Chondrocyte (in vitro differentiated cells): ENCODE measurements around the gene LIN7C. TPM values are rescaled to one million over a fixed set of nuclear protein-coding genes. Genes with fewer than 3 reads are reported as not detected.

Experiments used
- DNase-seq: peaks from one replicate; pipeline ENCODE4 v3.0.0; 2021; ENCODE audit warnings: mixed read lengths, low spot score
- H3K27ac Mint-ChIP-seq: one replicate; pipeline ENCODE4 v1.8.0; 2021; ENCODE audit warnings: mild to moderate bottlenecking, moderate library complexity, mixed read lengths; ENCODE audit not compliant: unreplicated experiment
- H3K27me3 Mint-ChIP-seq: 2 replicates; pipeline ENCODE4 v1.8.0; 2021; ENCODE audit warnings: low read depth, mixed read lengths
- H3K36me3 Mint-ChIP-seq: 2 replicates; pipeline ENCODE4 v1.8.0; 2021; ENCODE audit warnings: low read depth, mixed read lengths
- H3K4me1 Mint-ChIP-seq: 2 replicates; pipeline ENCODE4 v1.8.0; 2021; ENCODE audit warnings: low read depth, mild to moderate bottlenecking, mixed read lengths
- H3K4me3 Mint-ChIP-seq: one replicate; pipeline ENCODE4 v1.8.0; 2021; ENCODE audit warnings: mild to moderate bottlenecking, moderate library complexity, mixed read lengths; ENCODE audit not compliant: unreplicated experiment
- H3K9me3 Mint-ChIP-seq: 2 replicates; pipeline ENCODE4 v1.8.0; 2021; ENCODE audit warnings: low read depth, mixed read lengths
- CTCF ChIP-seq: fragments of 200-600 bp; sonication (generic); IDR thresholded peaks from 2 replicates; pipeline ENCODE4 v1.5.0; 2021; ENCODE audit warnings: antibody characterized with exemption, mild to moderate bottlenecking, moderate library complexity
- long read RNA-seq: library from polyadenylated mRNA; stranded (forward); transcript quantifications from one replicate; pipeline ENCODE4 v2.0.0, GENCODE V29; 2021
- total RNA-seq: library from RNA; stranded (reverse); gene quantifications from 3 replicates; pipeline ENCODE4 v1.2.1, GENCODE V29; 2021

Gene LIN7C, protein sequence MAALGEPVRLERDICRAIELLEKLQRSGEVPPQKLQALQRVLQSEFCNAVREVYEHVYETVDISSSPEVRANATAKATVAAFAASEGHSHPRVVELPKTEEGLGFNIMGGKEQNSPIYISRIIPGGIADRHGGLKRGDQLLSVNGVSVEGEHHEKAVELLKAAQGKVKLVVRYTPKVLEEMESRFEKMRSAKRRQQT
- total RNA-seq = 18.1 to 20.4 TPM (median 18.6 TPM) in 3 replicates
- long read RNA-seq, full-length matches to known transcripts = 56 of 60 reads
- long read RNA-seq, partial matches to known transcripts = 2 of 60 reads
- long read RNA-seq, other reads (novel, unspliced or antisense) = 2 of 60 reads

DNA sequence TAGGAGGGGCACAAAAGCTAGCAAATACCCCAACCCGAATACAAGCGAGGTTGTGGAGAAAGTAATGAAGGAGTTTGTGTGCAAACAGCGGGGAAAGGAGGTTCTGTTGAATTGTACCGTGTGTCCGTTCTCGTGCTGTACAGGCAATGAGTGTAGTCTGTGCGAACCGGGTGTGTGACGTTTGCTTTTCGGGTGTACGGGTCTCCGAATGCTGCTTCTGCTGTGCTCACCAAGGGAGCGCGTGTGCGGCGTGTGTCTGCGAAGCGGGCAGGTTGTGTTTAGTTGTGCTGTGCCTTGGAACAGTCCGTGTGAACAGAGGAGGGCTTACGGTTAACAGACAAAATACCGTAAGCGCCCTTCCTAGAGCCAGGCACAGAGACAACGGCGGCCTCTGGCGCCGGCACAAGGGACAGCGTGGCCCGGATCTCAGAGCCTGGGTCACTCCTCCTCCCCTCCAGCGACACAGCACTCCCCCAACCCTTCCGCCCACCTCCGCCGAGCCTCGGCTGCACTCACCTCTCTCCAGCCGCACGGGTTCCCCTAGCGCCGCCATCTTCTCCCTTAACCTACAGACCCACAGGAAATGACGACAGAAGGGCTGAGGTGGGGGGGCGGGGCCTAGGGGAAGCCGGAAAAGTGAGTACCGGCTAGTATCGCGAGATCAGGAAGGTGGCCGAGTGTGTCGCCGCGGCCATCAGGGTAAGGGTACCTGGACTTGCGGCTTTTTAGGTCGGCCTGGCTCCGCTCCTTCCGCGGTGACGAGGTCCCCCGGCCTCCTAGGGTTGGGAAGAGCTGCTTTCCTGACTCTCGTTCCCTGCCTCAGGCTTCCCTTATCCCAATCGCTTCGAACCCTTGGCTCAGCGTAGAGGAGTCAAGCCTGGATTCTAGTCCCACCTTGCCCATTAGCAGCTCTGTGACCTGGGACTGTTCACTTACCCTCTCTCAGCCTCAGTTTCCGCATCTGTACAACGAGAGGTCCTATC lies at the start of gene LIN7C:
Gene LIN7C (minus strand): TSS at position 570 of the 983 bp plus-strand sequence. CDS start 17 bp downstream, at position 553.
- DNase-seq = no peak
- H3K27me3 Mint-ChIP-seq = no peaks in the 10 kb centered on the region
- H3K36me3 Mint-ChIP-seq = no peaks in the 10 kb centered on the region
- peak; percentile 42 for TF ChIP-seq CTCF
- H3K4me1 Mint-ChIP-seq = peaks cover 33% of the 10 kb centered on the region
- no peaks in the 10 kb centered on the region for H3K9me3 Mint-ChIP-seq
- peak within 1 kb of the TSS; percentile 98 for H3K4me3 Mint-ChIP-seq
- peak within 1 kb of the TSS; percentile 99 for H3K27ac Mint-ChIP-seq

GRCh38 chr11:27555264-27555663 lies 48.7 kb upstream of the LIN7C start:
- no peaks in the 10 kb centered on the region for H3K4me1 Mint-ChIP-seq
- H3K36me3 Mint-ChIP-seq = no peaks in the 10 kb centered on the region
- DNase-seq = no peak
- no peak for TF ChIP-seq CTCF
- H3K27me3 Mint-ChIP-seq = no peaks in the 10 kb centered on the region
- no peak overlapping the region for H3K4me3 Mint-ChIP-seq
- H3K9me3 Mint-ChIP-seq = no peaks in the 10 kb centered on the region
- H3K27ac Mint-ChIP-seq = no peak overlapping the region

- no peak overlapping the region for H3K4me3 Mint-ChIP-seq
- no peak overlapping the region for H3K27ac Mint-ChIP-seq
- no peaks in the 10 kb centered on the region for H3K27me3 Mint-ChIP-seq
- no peak for TF ChIP-seq CTCF
- DNase-seq = no peak
- no peaks in the 10 kb centered on the region for H3K9me3 Mint-ChIP-seq
- H3K4me1 Mint-ChIP-seq = no peaks in the 10 kb centered on the region
- no peaks in the 10 kb centered on the region for H3K36me3 Mint-ChIP-seq
Observed at GRCh38 chr11:27553186-27553585, 46.6 kb upstream of the LIN7C start.

- Mint-ChIP-seq H3K4me3 (no peak overlapping the region), H3K9me3 (no peaks in the 10 kb centered on the region), H3K4me1 (no peaks in the 10 kb centered on the region), H3K27me3 (no peaks in the 10 kb centered on the region), H3K36me3 (no peaks in the 10 kb centered on the region), H3K27ac (no peak overlapping the region)
- no peak for DNase-seq
- no peak for TF ChIP-seq CTCF
Observed at GRCh38 chr11:27552341-27552740, 45.8 kb upstream of the LIN7C start.

DNA sequence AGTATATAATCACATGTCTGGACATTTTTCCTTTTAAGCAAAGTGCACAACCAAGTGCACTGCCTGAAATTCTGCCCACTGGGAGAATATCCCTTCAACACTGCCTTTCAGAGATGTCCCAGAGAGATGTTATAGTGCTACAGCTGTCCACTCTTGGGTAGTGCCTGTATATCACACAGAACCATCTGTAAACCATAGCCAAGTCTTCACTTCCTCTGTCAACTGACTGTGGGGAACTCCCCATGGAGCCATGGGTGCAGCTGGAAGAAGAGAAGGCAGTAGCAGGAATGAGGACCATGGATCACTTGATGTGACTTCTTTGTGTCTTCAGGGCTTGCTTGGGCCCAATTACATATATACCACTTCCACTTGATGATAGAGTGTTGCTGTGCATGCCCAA lies 44.6 kb upstream of the LIN7C start:
- no peaks in the 10 kb centered on the region for H3K9me3 Mint-ChIP-seq
- no peak overlapping the region for H3K4me3 Mint-ChIP-seq
- no peak overlapping the region for H3K27ac Mint-ChIP-seq
- H3K27me3 Mint-ChIP-seq = no peaks in the 10 kb centered on the region
- DNase-seq = no peak
- TF ChIP-seq CTCF = no peak
- H3K36me3 Mint-ChIP-seq = no peaks in the 10 kb centered on the region
- no peaks in the 10 kb centered on the region for H3K4me1 Mint-ChIP-seq
